H1 (cell line): ENCODE data around the gene PTPRT. TPM values are rescaled to one million over a fixed set of nuclear protein-coding genes. Genes with fewer than 3 reads are reported as not detected.

Experiments used
- CTCF ChIA-PET: fragments of 300-600 bp; sonication (Branson Sonifier 250); formaldehyde crosslinking; loops from one replicate; lab custom pipeline; 2021; ENCODE audit not compliant: partially characterized antibody; lab: Charles Lee
- POLR2A ChIA-PET: fragments of 300-600 bp; sonication (Branson Sonifier 250); formaldehyde crosslinking; loops from one replicate; lab custom pipeline; 2021; ENCODE audit warnings: inconsistent platforms; ENCODE audit not compliant: partially characterized antibody; lab: Charles Lee
- DNase-seq, 2 experiments: peaks; one replicate each; pipeline versions ENCODE4 v3.0.0 to v3.0.0-alpha.2; 2010 to 2022; ENCODE audit warnings: low spot score in 2 of 2, low read depth in 1 of 2, mixed read lengths in 1 of 2
- FAIRE-seq: peaks from 2 replicates; lab custom pipeline; 2011; peaks lifted over from hg19 to GRCh38; lab: Jason Lieb, UNC
- H2AFZ ChIP-seq: 2 replicates; pipeline ENCODE4 v1.8.1; 2012; ENCODE audit warnings: low read length, inconsistent platforms
- H2AK5ac ChIP-seq: 2 replicates; pipeline ENCODE4 v1.6.1; 2013; ENCODE audit warnings: low read depth, low read length
- H2BK120ac ChIP-seq: replicated peaks from 2 replicates; pipeline ENCODE3; 2013; ENCODE audit warnings: low read depth, low read length, inconsistent platforms
- H2BK12ac ChIP-seq: 2 replicates; pipeline ENCODE4 v1.6.1; 2013; ENCODE audit warnings: low read depth, low read length
- H2BK15ac ChIP-seq: 2 replicates; pipeline ENCODE4 v1.6.1; 2013; ENCODE audit warnings: low read length
- H2BK20ac ChIP-seq: 2 replicates; pipeline ENCODE4 v1.6.1; 2013; ENCODE audit warnings: low read length
- H2BK5ac ChIP-seq: 2 replicates; pipeline ENCODE4 v1.6.1; 2013; ENCODE audit warnings: low read depth, low read length
- H3K14ac ChIP-seq: 2 replicates; pipeline ENCODE4 v1.6.1; 2013; ENCODE audit warnings: inconsistent platforms; ENCODE audit not compliant: insufficient read length
- H3K18ac ChIP-seq: 2 replicates; pipeline ENCODE4 v1.6.1; 2013; ENCODE audit warnings: low read length; ENCODE audit errors: extremely low read depth
- H3K23ac ChIP-seq: 2 replicates; pipeline ENCODE4 v1.6.1; 2013; ENCODE audit warnings: inconsistent platforms; ENCODE audit not compliant: insufficient read length
- H3K23me2 ChIP-seq: 2 replicates; pipeline ENCODE4 v1.6.1; 2013; ENCODE audit warnings: low read depth, low read length
- H3K27ac ChIP-seq: 2 replicates; pipeline ENCODE4 v1.6.1; 2011; ENCODE audit warnings: low read depth, low read length, inconsistent platforms
- H3K27me3 ChIP-seq, 4 experiments: replicated peaks in 1 of 4; 1 replicate in 1 of 4; 2 replicates in 3 of 4; pipeline versions ENCODE4 v1.6.1 to v1.8.1; 2011 to 2013; ENCODE audit warnings: low read length in 3 of 4, mild to moderate bottlenecking in 3 of 4, inconsistent platforms in 2 of 4, mixed read lengths in 2 of 4, moderate library complexity in 1 of 4; ENCODE audit not compliant: control insufficient read depth in 3 of 4, insufficient read depth in 3 of 4; ENCODE audit errors: extremely low read depth in 1 of 4
- H3K36me3 ChIP-seq, 4 experiments: 2 replicates each; pipeline versions ENCODE4 v1.6.1 to v1.8.1; 2011 to 2013; ENCODE audit warnings: mild to moderate bottlenecking in 4 of 4, low read length in 3 of 4, moderate library complexity in 2 of 4, control low read depth in 1 of 4, inconsistent platforms in 1 of 4; ENCODE audit not compliant: insufficient read depth in 4 of 4, control insufficient read depth in 2 of 4
- H3K4ac ChIP-seq: replicated peaks from 2 replicates; pipeline ENCODE3; 2013; ENCODE audit warnings: low read length, low read depth, mixed read lengths, inconsistent platforms; ENCODE audit not compliant: insufficient read length
- H3K4me1 ChIP-seq, 4 experiments: replicated peaks in 1 of 4; 1 replicate in 1 of 4; 2 replicates in 3 of 4; pipeline versions ENCODE4 v1.6.1 to v1.8.1; 2011 to 2013; ENCODE audit warnings: low read length in 3 of 4, inconsistent platforms in 2 of 4, mixed read lengths in 1 of 4; ENCODE audit not compliant: insufficient read depth in 4 of 4, control insufficient read depth in 3 of 4
- H3K4me2 ChIP-seq, 2 experiments: 2 replicates each; pipeline versions ENCODE4 v1.6.1 to v1.8.1; 2011 to 2013; ENCODE audit warnings: low read depth in 2 of 2, low read length in 2 of 2, control low read depth in 1 of 2, inconsistent platforms in 1 of 2, mild to moderate bottlenecking in 1 of 2; ENCODE audit not compliant: insufficient read depth in 1 of 2
- H3K4me3 ChIP-seq, 4 experiments: fragments of 200-600, 300-600 bp in 1 of 4; sonication (generic), shearing (Covaris generic), sonication (Bioruptor Twin) in 1 of 4; 2 replicates each; pipeline versions ENCODE4 v1.5.1 to v1.8.1; 2011 to 2016; ENCODE audit warnings: low read length in 4 of 4, low read depth in 3 of 4, control low read depth in 2 of 4, inconsistent platforms in 2 of 4, mild to moderate bottlenecking in 2 of 4, mixed read lengths in 1 of 4, moderate library complexity in 1 of 4; ENCODE audit not compliant: insufficient read depth in 2 of 4; ENCODE audit errors: extremely low read depth in 1 of 4
- H3K56ac ChIP-seq: replicated peaks from 2 replicates; pipeline ENCODE3; 2013; ENCODE audit warnings: low read depth, mild to moderate bottlenecking, mixed read lengths, low read length, inconsistent platforms; ENCODE audit not compliant: insufficient read length
- H3K79me1 ChIP-seq: 2 replicates; pipeline ENCODE4 v1.6.1; 2013; ENCODE audit warnings: low read depth, low read length, control low read depth
- H3K79me2 ChIP-seq, 2 experiments: 2 replicates each; pipeline versions ENCODE4 v1.6.1 to v1.8.1; 2012 to 2013; ENCODE audit warnings: low read length in 2 of 2, mild to moderate bottlenecking in 2 of 2, inconsistent platforms in 1 of 2; ENCODE audit not compliant: insufficient read depth in 2 of 2, control insufficient read depth in 1 of 2
- H3K9ac ChIP-seq, 4 experiments: replicated peaks in 1 of 4; 1 replicate in 1 of 4; 2 replicates in 3 of 4; pipeline versions ENCODE4 v1.6.1 to v1.8.1; 2011 to 2013; ENCODE audit warnings: low read depth in 3 of 4, low read length in 3 of 4, control low read depth in 2 of 4, mild to moderate bottlenecking in 2 of 4, moderate library complexity in 2 of 4, inconsistent platforms in 1 of 4; ENCODE audit errors: extremely low read depth in 1 of 4
- H3K9me3 ChIP-seq, 2 experiments: 2 replicates each; pipeline versions ENCODE4 v1.6.1 to v1.8.1; 2012 to 2013; ENCODE audit warnings: mild to moderate bottlenecking in 2 of 2, moderate library complexity in 2 of 2, control low read depth in 1 of 2, inconsistent platforms in 1 of 2, low read depth in 1 of 2, low read length in 1 of 2, mixed read lengths in 1 of 2; ENCODE audit not compliant: insufficient read depth in 2 of 2
- H4K20me1 ChIP-seq, 2 experiments: replicated peaks in 1 of 2; 2 replicates each; pipeline versions ENCODE3 to v1.8.1; 2011 to 2013; ENCODE audit warnings: inconsistent platforms in 2 of 2, low read length in 2 of 2, mild to moderate bottlenecking in 1 of 2; ENCODE audit not compliant: insufficient read depth in 2 of 2, control insufficient read depth in 1 of 2
- H4K5ac ChIP-seq: 2 replicates; pipeline ENCODE4 v1.6.1; 2013; ENCODE audit warnings: low read length, low read depth, mixed read lengths, inconsistent platforms; ENCODE audit not compliant: insufficient read length
- H4K8ac ChIP-seq: 2 replicates; pipeline ENCODE4 v1.8.0; 2013; ENCODE audit warnings: mild to moderate bottlenecking, moderate library complexity, low read length, inconsistent platforms; ENCODE audit not compliant: insufficient read depth; ENCODE audit errors: extremely low read depth
- H4K91ac ChIP-seq: replicated peaks from 2 replicates; pipeline ENCODE3; 2013; ENCODE audit warnings: low read length, mixed read lengths, inconsistent platforms; ENCODE audit not compliant: insufficient read length
- BACH1 ChIP-seq: IDR thresholded peaks from 2 replicates; pipeline ENCODE4 v1.6.1; 2012; ENCODE audit warnings: low read length, improper control_type of control experiment
- CHD1 ChIP-seq: IDR thresholded peaks from 2 replicates; pipeline ENCODE4 v1.6.1; 2012; ENCODE audit warnings: low read depth, low read length, improper control_type of control experiment
- GABPA ChIP-seq: IDR thresholded peaks from 2 replicates; pipeline ENCODE4 v1.6.1; 2011; ENCODE audit warnings: mild to moderate bottlenecking, low read length, moderate library complexity, borderline replicate concordance; ENCODE audit not compliant: insufficient read depth
- HDAC2 ChIP-seq, 2 experiments: fragments of 300-600 bp in 1 of 2; sonication (generic) in 1 of 2; IDR thresholded peaks; 2 replicates each; pipeline ENCODE4 v1.6.1; 2011 to 2012; ENCODE audit warnings: low read depth in 2 of 2, low read length in 2 of 2, mild to moderate bottlenecking in 2 of 2, moderate library complexity in 2 of 2, borderline replicate concordance in 1 of 2, inconsistent platforms in 1 of 2
- PHF8 ChIP-seq: fragments of 200-600 bp; sonication (generic); conservative IDR thresholded peaks from 2 replicates; pipeline ENCODE4 v1.7.1; 2012; ENCODE audit warnings: low read depth, mild to moderate bottlenecking, inconsistent platforms, low read length, moderate library complexity
- RFX5 ChIP-seq: IDR thresholded peaks from 2 replicates; pipeline ENCODE4 v1.6.1; 2011; ENCODE audit warnings: low read depth, low read length, improper control_type of control experiment, borderline replicate concordance
- SAP30 ChIP-seq: fragments of 300-600 bp; sonication (generic); IDR thresholded peaks from 2 replicates; pipeline ENCODE4 v1.7.1; 2012; ENCODE audit warnings: low read length, moderate library complexity, mild to moderate bottlenecking, inconsistent platforms; ENCODE audit not compliant: insufficient read depth, insufficient replicate concordance
- SIX5 ChIP-seq: IDR thresholded peaks from 2 replicates; pipeline ENCODE4 v1.6.1; 2011; ENCODE audit warnings: mild to moderate bottlenecking, low read depth, low read length
- SP2 ChIP-seq: IDR thresholded peaks from 2 replicates; pipeline ENCODE4 v1.6.1; 2012; ENCODE audit warnings: mild to moderate bottlenecking, low read length, inconsistent platforms
- SP4 ChIP-seq: IDR thresholded peaks from 2 replicates; pipeline ENCODE4 v1.6.1; 2012; ENCODE audit warnings: low read length, inconsistent platforms
- SUZ12 ChIP-seq: fragments of 200-600 bp; sonication (generic); IDR thresholded peaks from 2 replicates; pipeline ENCODE4 v1.6.1; 2012; ENCODE audit warnings: mild to moderate bottlenecking, inconsistent platforms, low read length, moderate library complexity, mixed read lengths
- TBP ChIP-seq: IDR thresholded peaks from 2 replicates; pipeline ENCODE4 v1.6.1; 2011; ENCODE audit warnings: low read depth, low read length, improper control_type of control experiment
- WGBS, 2 experiments: shearing (Covaris generic) in 1 of 2; methylation state at CpG; one replicate each; pipeline versions ENCODE4 v1.1.6 to v1.1.7; 2013 to 2015; ENCODE audit warnings: low lambda C conversion rate in 2 of 2, mixed read lengths in 2 of 2, inconsistent platforms in 1 of 2, low coverage in 1 of 2, missing lambda C conversion rate in 1 of 2; ENCODE audit not compliant: insufficient replicate concordance in 2 of 2, insufficient coverage in 1 of 2, insufficient read length in 1 of 2; ENCODE audit errors: extremely low coverage in 1 of 2, missing lambda C conversion rate in 1 of 2; 5-methylcytosine and 5-hydroxymethylcytosine counted together
- polyA plus RNA-seq, 7 experiments: library from polyadenylated mRNA; depleted of rRNA in 3 of 7; stranded (reverse) in 5 of 7; unstranded in 2 of 7; fragments of >200 nt in 5 of 7; fragments of 200-250 nt in 2 of 7; gene quantifications; 1 replicate in 5 of 7; 2 replicates in 1 of 7; 4 replicates in 1 of 7; pipeline versions ENCODE4 v1.2.1 to v1.2.3, GENCODE V29; 2011 to 2013; ENCODE audit warnings: missing spikeins in 2 of 7, mixed read lengths in 2 of 7
- total RNA-seq: library from RNA; stranded (reverse); fragmentation: NEBNext Ultra II Directional; extraction: Animal tissue kit (Norgen Biotek cat#: 25700); gene quantifications from 2 replicates; pipeline ENCODE4 v1.2.1, GENCODE V29; 2021
- TF ChIP-seq, protein P1 (sequence below): IDR thresholded peaks from 2 replicates; pipeline ENCODE4 v1.6.1; 2012; ENCODE audit warnings: inconsistent platforms

Gene PTPRT
- total and polyA plus RNA-seq, 2 of the 8 experiments (the other 6 are each of a cell fraction or from before 2014, with no cell fraction given) = 0.33 to 1.8 TPM

DNA sequence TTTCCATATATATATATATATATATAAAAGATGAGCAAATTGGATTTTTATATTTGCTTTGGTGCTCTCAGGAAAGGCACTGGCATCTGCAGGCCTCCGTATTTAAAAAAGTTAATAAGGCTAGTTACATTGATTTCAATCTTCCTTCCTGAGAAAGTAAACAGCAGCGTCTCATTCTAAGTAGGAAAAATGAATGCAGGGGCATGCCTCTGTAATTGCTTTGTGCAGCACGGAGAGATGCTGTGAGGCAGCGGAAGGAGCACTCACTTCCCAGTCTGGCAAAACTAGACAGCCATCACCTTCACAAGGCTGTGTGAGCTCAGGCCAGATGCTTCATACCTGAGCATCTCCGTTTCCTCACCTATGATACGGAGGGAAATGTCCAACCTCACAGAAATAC lies 303.7 kb downstream of the PTPRT start:
- no peak overlapping the region for H2BK12ac ChIP-seq
- H3K4me2 ChIP-seq = no peak overlapping the region
- H3K56ac ChIP-seq = no peak overlapping the region
- H4K20me1 ChIP-seq = no peaks in the 10 kb centered on the region
- H3K18ac ChIP-seq = no peak overlapping the region
- no peaks in the 10 kb centered on the region for H3K9me3 ChIP-seq
- H3K14ac ChIP-seq = no peak overlapping the region
- H3K79me1 ChIP-seq = no peaks in the 10 kb centered on the region
- no peaks in the 10 kb centered on the region for H3K79me2 ChIP-seq
- H3K36me3 ChIP-seq = no peaks in the 10 kb centered on the region
- H2BK120ac ChIP-seq = no peak overlapping the region
- H2AK5ac ChIP-seq = no peak overlapping the region
- no peak overlapping the region for H2AFZ ChIP-seq
- no peak overlapping the region for H3K9ac ChIP-seq
- H4K91ac ChIP-seq = no peak overlapping the region
- FAIRE-seq (no peak), DNase-seq (no peak)
- H3K23ac ChIP-seq = no peak overlapping the region
- H4K5ac ChIP-seq = no peak overlapping the region
- no peak overlapping the region for H3K4me3 ChIP-seq
- H3K27me3 ChIP-seq = no peaks in the 10 kb centered on the region
- 92% methylated on average over 6 of the region's 6 CpGs; no CpG with 5 or more reads in 1 of the 2 experiments for WGBS, 2 experiments
- H2BK15ac ChIP-seq = no peak overlapping the region
- no peak overlapping the region for H2BK5ac ChIP-seq
- no peak overlapping the region for H4K8ac ChIP-seq
- H2BK20ac ChIP-seq = no peak overlapping the region
- H3K4ac ChIP-seq = no peak overlapping the region
- no peak overlapping the region for H3K27ac ChIP-seq
- peaks cover 3% of the 10 kb centered on the region; the same call in 1 of the 2 replicates for H3K23me2 ChIP-seq
- no peaks in the 10 kb centered on the region for H3K4me1 ChIP-seq
- ChIA-PET POLR2A (no interaction called here), CTCF (interaction anchor here (0.7 kb wide), 1 partner anchor 100 kb away, joined by 3 read pairs; no protein-coding TSS in a partner anchor)
- no peak for TF ChIP-seq RFX5
- TF ChIP-seq HDAC2 (IDR thresholded peaks at IDR 0.05; ENCODE audit: borderline replicate concordance in 1 of 2, low read depth in 2 of 2, low read length in 2 of 2) = no peak
- no peak for TF ChIP-seq SUZ12
- TF ChIP-seq SAP30 = no peak
- no peak for TF ChIP-seq GABPA
- TF ChIP-seq TBP = no peak
- no peak for TF ChIP-seq CHD1
- TF ChIP-seq SP4 = no peak
- TF ChIP-seq BACH1 = no peak
- TF ChIP-seq SP2 = no peak
- TF ChIP-seq SIX5 = no peak
- no peak for TF ChIP-seq PHF8
- TF ChIP-seq, protein P1, sequence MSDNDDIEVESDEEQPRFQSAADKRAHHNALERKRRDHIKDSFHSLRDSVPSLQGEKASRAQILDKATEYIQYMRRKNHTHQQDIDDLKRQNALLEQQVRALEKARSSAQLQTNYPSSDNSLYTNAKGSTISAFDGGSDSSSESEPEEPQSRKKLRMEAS = no peak
